Upper lobe of left lung (tissue), 6 donors: ENCODE results near the gene TMEM161A. TPM values are rescaled to one million over a fixed set of nuclear protein-coding genes. Genes with fewer than 3 reads are reported as not detected.
"Not testable (repeated sequence)": the region's sequence is repeated elsewhere in the genome, so short reads cannot be mapped to it uniquely, and the experiment has no call there.

ENCODE experiments used
- ATAC-seq, 2 donors: fragments of 200-7000 bp; cut with Tn5 transposase; one replicate each; pipeline ENCODE4 v1.9.1; 2022; ENCODE audit warnings: mild to moderate bottlenecking in 2 of 2, moderate library complexity in 2 of 2; ENCODE audit not compliant: low FRiP score in 2 of 2
- DNase-seq, 2 donors: peaks; one replicate each; pipeline ENCODE4 v3.0.0-alpha.2; 2019 to 2020
- H3K27ac ChIP-seq, 4 donors: fragments of 200-600 bp; sonication (generic); one replicate each; pipeline ENCODE4 v1.5.1; 2016 to 2019
- H3K27me3 ChIP-seq, 4 donors: fragments of 200-600 bp; sonication (generic); one replicate each; pipeline ENCODE4 v1.5.1; 2017 to 2019
- H3K36me3 ChIP-seq, 4 donors: fragments of 200-600 bp; sonication (generic); one replicate each; pipeline ENCODE4 v1.5.1; 2016 to 2019
- H3K4me1 ChIP-seq, 4 donors: fragments of 200-600 bp; sonication (generic); one replicate each; pipeline ENCODE4 v1.5.1; 2018 to 2019
- H3K4me3 ChIP-seq, 4 donors: fragments of 200-600 bp; sonication (generic); one replicate each; pipeline ENCODE4 v1.5.1; 2017 to 2019; ENCODE audit warnings: mild to moderate bottlenecking in 2 of 4, moderate library complexity in 1 of 4
- H3K9me3 ChIP-seq, 4 donors: fragments of 200-600 bp; sonication (generic); one replicate each; pipeline ENCODE4 v1.5.1; 2018 to 2019
- EP300 ChIP-seq, 4 donors: sonication (generic); formaldehyde crosslinking; IDR thresholded peaks; one replicate each; pipeline ENCODE4 v1.5.1; 2017; ENCODE audit warnings: antibody characterized with exemption in 4 of 4, control low read depth in 2 of 4
- POLR2A ChIP-seq, 4 donors: fragments of 450-650 bp; IDR thresholded peaks; one replicate each; pipeline ENCODE4 v1.5.1; 2016 to 2017; ENCODE audit warnings: antibody characterized with exemption in 4 of 4, mild to moderate bottlenecking in 2 of 4
- POLR2AphosphoS5 ChIP-seq, 2 donors: sonication (generic); formaldehyde crosslinking; IDR thresholded peaks; one replicate each; pipeline ENCODE4 v1.5.1; 2017; ENCODE audit warnings: antibody characterized with exemption in 2 of 2
- WGBS, 2 donors: methylation state at CpG; one replicate each; pipeline ENCODE4 v1.1.5; 2017 to 2018; 5-methylcytosine and 5-hydroxymethylcytosine counted together
- total RNA-seq, 6 donors: library from RNA; depleted of rRNA in 4 of 6; stranded (reverse); fragments of >200 nt in 4 of 6; gene quantifications; one replicate each; pipeline versions ENCODE4 v1.1.0 to v1.2.1, GENCODE V29; 2016 to 2021
- TF ChIP-seq, protein P1 (sequence below), 6 experiments: fragments of 450-650 bp in 4 of 6; fragments of 200-600 bp in 2 of 6; sonication (generic) in 2 of 6; IDR thresholded peaks; one replicate each; pipeline ENCODE4 v1.5.1; 2016 to 2019; ENCODE audit warnings: antibody characterized with exemption in 6 of 6
- donor health status: DM: no; HTN: no; CAD: no; lungs with moderate emphysema.
- donor health status: DM: no; HTN: yes; CAD: no; lungs with severe emphysema.

The TMEM161A gene
- total RNA-seq, 6 donors from 2014 or later = 18.7 to 31.6 (median 26.2) TPM

GRCh38 chr19:19154768-19155494, 16.7 kb upstream of the TMEM161A start:
- no peak for DNase-seq
- no peaks in the 10 kb centered on the region for H3K9me3 ChIP-seq
- ATAC-seq = no peak
- H3K27me3 ChIP-seq = no peaks in the 10 kb centered on the region
- H3K36me3 ChIP-seq = no peaks in the 10 kb centered on the region
- H3K4me1 ChIP-seq = no peaks in the 10 kb centered on the region
- H3K27ac ChIP-seq = no peak overlapping the region
- no peak for TF ChIP-seq POLR2AphosphoS5 (IDR thresholded peaks at IDR 0.05)
- no peak for TF ChIP-seq POLR2A (IDR thresholded peaks at IDR 0.05)
- TF ChIP-seq EP300 (IDR thresholded peaks at IDR 0.05) = no peak
- TF ChIP-seq, protein P1, sequence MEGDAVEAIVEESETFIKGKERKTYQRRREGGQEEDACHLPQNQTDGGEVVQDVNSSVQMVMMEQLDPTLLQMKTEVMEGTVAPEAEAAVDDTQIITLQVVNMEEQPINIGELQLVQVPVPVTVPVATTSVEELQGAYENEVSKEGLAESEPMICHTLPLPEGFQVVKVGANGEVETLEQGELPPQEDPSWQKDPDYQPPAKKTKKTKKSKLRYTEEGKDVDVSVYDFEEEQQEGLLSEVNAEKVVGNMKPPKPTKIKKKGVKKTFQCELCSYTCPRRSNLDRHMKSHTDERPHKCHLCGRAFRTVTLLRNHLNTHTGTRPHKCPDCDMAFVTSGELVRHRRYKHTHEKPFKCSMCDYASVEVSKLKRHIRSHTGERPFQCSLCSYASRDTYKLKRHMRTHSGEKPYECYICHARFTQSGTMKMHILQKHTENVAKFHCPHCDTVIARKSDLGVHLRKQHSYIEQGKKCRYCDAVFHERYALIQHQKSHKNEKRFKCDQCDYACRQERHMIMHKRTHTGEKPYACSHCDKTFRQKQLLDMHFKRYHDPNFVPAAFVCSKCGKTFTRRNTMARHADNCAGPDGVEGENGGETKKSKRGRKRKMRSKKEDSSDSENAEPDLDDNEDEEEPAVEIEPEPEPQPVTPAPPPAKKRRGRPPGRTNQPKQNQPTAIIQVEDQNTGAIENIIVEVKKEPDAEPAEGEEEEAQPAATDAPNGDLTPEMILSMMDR (IDR thresholded peaks at IDR 0.05) = no peak
- no peak overlapping the region for H3K4me3 ChIP-seq
- 91 to 96% methylated on average over 2 to 6 of the region's 6 CpGs for WGBS, 2 donors

DNA sequence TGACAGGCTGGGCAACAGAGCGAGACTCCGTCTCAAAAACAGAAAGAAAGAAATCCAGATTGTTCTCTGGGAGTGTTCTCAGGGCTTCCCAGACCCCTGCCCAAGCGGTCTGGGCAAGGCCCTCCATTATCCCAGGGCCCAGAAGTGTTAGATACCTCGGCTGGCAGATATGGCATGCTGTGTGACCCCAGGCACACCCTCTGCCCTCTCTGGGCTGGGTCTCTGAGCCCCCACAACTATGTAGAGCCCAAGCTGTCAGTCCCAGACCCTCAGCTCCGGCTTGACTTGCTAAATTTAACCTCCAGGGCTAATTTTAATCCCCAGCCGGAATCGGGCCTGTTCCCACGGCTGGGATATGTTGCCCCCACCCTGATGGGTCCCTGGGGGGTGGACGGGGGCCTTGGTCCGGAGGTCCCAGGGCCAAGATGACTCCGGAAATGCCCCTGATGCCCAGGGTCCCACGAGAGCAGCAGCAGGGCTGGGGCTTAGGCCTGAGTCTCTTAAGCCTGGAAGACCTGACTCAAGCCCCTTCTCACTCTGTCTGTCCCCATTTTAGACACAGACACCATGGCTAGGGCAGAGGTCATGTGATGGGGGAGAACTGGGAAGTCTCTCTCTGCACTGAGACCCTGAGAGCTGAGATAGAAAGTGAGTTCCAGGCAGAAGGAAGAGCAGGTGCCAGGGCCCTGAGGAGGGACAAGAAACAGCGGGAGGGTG, 14.5 kb upstream of the TMEM161A start:
- Histone ChIP-seq H3K4me1 (no peaks in the 10 kb centered on the region), H3K4me3 (no peak overlapping the region), H3K36me3 (peaks cover 0 to 17% (median 11%) of the 10 kb centered on the region in 4 donors), H3K27me3 (no peaks in the 10 kb centered on the region), H3K27ac (no peak overlapping the region), H3K9me3 (no peaks in the 10 kb centered on the region)
- WGBS, 2 donors = 81 to 83% methylated on average over 5 to 10 of the region's 13 CpGs
- no peak for DNase-seq
- ATAC-seq = no peak
- TF ChIP-seq, protein P1 (IDR thresholded peaks at IDR 0.05) = no peak
- no peak for TF ChIP-seq POLR2A (IDR thresholded peaks at IDR 0.05)
- TF ChIP-seq EP300 (IDR thresholded peaks at IDR 0.05) = no peak

DNA sequence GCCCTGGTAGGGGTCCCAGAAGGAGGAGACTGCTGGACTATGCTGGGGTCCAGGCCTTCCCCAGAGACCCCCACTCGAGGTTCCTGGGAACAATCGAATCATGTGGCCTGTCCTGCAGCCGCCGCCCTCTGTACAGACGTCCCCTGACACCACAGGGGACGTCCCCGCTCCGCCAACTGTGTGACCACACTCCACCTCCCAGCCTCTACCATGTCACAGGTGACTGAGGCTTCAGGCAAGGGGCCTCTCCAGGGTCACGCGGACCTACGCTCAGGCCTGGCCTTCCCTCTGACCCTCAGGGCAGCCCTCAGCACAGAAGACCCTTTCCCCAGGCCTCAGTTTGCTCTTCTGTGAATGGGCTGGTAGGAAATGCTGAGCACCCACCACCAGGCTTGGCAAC, 13.1 kb upstream of the TMEM161A start:
- ATAC-seq = no peak

GRCh38 chr19:19149435-19149834, 11.2 kb upstream of the TMEM161A start:
- no peaks in the 10 kb centered on the region for H3K9me3 ChIP-seq
- WGBS, 2 donors = 93 to 96% methylated on average over 2 of the region's 2 CpGs

More for the DNA sequence above, 13.1 kb upstream of the TMEM161A start:
- TF ChIP-seq POLR2A (IDR thresholded peaks at IDR 0.05) (no peak), POLR2AphosphoS5 (IDR thresholded peaks at IDR 0.05) (no peak), EP300 (IDR thresholded peaks at IDR 0.05) (no peak)
- TF ChIP-seq, protein P1 (IDR thresholded peaks at IDR 0.05) = no peak
- WGBS, 2 donors = 68 to 89% methylated on average over 8 to 11 of the region's 11 CpGs
- H3K4me1 ChIP-seq = no peaks in the 10 kb centered on the region
- H3K36me3 ChIP-seq = peaks cover 0 to 29% (median 21%) of the 10 kb centered on the region in 4 donors
- H3K27ac ChIP-seq = no peak overlapping the region
- H3K9me3 ChIP-seq = no peaks in the 10 kb centered on the region
- no peaks in the 10 kb centered on the region for H3K27me3 ChIP-seq
- no peak overlapping the region for H3K4me3 ChIP-seq
- no peak for DNase-seq

DNA sequence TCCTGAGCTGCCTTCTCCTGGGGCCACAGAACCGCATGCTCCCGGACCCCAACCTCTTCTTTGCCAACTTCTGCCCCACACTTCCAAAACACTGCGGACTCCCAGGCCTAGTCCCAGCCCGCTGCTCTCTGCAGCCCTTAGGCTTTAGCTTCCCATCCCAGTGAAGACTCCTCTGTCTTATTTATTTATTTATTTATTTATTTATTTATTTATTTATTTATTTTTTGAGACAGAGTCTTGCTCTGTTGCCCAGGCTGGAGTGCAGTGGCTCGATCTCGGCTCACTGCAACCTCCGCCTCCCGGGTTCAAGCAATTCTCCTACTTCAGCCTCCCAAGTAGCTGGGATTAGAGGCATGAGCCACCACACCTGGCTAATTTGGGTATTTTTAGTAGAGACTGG, 10.2 kb upstream of the TMEM161A start:
- not testable (repeated sequence) for ATAC-seq, H3K9me3 ChIP-seq
- WGBS, 2 donors = 97 to 98% methylated on average over 8 of the region's 8 CpGs

More at GRCh38 chr19:19149435-19149834, 11.2 kb upstream of the TMEM161A start:
- ATAC-seq (no peak), DNase-seq (no peak)
- H3K27me3 ChIP-seq = no peaks in the 10 kb centered on the region
- no peak overlapping the region for H3K27ac ChIP-seq
- H3K4me3 ChIP-seq = no peak overlapping the region
- H3K4me1 ChIP-seq = peaks cover 0 to 9% (median 5%) of the 10 kb centered on the region in 4 donors
- peaks cover 0 to 29% (median 22%) of the 10 kb centered on the region in 4 donors for H3K36me3 ChIP-seq
- TF ChIP-seq, protein P1 (IDR thresholded peaks at IDR 0.05) = no peak
- no peak for TF ChIP-seq EP300 (IDR thresholded peaks at IDR 0.05)
- no peak for TF ChIP-seq POLR2A (IDR thresholded peaks at IDR 0.05)
- no peak for TF ChIP-seq POLR2AphosphoS5 (IDR thresholded peaks at IDR 0.05)

More for the DNA sequence above, 10.2 kb upstream of the TMEM161A start:
- H3K4me1 ChIP-seq, H3K4me3 ChIP-seq, DNase-seq, H3K27ac ChIP-seq, H3K27me3 ChIP-seq: not testable (repeated sequence)
- peaks cover 0 to 29% (median 22%) of the 10 kb centered on the region in 4 donors for H3K36me3 ChIP-seq
